ENCODE results near the gene NIPA2. TPM values are rescaled to one million over a fixed set of nuclear protein-coding genes. Genes with fewer than 3 reads are reported as not detected.

NIPA2 gene
- polyA plus RNA-seq, 1 experiment, result 64.6 TPM

DNA sequence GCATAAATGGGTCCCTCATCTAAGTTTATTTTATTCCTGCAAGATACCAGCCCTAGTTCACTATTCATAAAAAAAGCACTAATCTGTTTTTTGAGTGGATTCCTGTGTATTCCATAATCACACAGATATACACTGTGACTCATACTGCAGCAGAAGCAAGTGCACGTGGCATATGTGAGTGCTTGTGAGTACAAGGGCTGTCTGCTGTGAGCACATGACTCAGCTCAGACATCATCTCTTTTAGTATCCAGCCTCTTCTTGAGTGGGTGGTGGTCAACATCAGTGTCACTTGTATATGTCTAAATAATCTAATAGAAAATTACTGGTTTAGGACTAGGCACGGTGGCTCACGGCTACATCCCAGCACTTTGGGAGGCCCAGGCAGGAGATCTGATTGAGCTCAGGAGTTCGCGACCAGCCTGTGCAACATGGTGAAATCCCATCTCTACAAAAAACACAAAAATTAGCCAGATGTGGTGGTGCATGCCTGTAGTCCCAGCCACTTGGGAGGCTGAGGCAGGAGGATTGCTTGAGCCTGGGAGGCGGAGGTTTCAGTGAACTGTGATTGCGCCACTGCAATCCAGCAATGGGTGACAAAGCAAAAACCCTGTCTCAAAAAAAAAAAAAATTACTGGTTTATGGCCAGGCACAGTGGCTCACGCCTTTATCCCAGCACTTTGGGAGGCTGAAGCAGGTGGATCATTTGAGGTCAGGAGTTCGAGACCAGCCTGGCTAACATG, 49.8 kb downstream of the NIPA2 start:
- Histone ChIP-seq H3K27ac (ENCODE audit: low read depth, low read length) (peak overlapping the region; percentile 93), H3K27me3 (ENCODE audit: control insufficient read depth, insufficient read depth, low read length) (no peaks in the 10 kb centered on the region), H3K4me3 (ENCODE audit: low read depth, low read length) (no peak overlapping the region), H3K9me3 (ENCODE audit: control insufficient read depth, insufficient read depth, low read length) (no peaks in the 10 kb centered on the region; the same call in 1 of the 2 replicates)
- ChIA-PET CTCF (no interaction called here), POLR2A (interaction anchor here (0.8 to 1.3 kb wide), 5 partner anchors 12 to 92 kb away, joined by 3 to 7 read pairs (median 4); partner anchors contain the start of genes CYFIP1 and NIPA2)
- peak; percentile 94 for DNase-seq (ENCODE audit: low read depth, low spot score)
- TF ChIP-seq, protein P1, sequence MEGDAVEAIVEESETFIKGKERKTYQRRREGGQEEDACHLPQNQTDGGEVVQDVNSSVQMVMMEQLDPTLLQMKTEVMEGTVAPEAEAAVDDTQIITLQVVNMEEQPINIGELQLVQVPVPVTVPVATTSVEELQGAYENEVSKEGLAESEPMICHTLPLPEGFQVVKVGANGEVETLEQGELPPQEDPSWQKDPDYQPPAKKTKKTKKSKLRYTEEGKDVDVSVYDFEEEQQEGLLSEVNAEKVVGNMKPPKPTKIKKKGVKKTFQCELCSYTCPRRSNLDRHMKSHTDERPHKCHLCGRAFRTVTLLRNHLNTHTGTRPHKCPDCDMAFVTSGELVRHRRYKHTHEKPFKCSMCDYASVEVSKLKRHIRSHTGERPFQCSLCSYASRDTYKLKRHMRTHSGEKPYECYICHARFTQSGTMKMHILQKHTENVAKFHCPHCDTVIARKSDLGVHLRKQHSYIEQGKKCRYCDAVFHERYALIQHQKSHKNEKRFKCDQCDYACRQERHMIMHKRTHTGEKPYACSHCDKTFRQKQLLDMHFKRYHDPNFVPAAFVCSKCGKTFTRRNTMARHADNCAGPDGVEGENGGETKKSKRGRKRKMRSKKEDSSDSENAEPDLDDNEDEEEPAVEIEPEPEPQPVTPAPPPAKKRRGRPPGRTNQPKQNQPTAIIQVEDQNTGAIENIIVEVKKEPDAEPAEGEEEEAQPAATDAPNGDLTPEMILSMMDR (IDR thresholded peaks at IDR 0.05; ENCODE audit: low read depth, low read length), result no peak

DNA sequence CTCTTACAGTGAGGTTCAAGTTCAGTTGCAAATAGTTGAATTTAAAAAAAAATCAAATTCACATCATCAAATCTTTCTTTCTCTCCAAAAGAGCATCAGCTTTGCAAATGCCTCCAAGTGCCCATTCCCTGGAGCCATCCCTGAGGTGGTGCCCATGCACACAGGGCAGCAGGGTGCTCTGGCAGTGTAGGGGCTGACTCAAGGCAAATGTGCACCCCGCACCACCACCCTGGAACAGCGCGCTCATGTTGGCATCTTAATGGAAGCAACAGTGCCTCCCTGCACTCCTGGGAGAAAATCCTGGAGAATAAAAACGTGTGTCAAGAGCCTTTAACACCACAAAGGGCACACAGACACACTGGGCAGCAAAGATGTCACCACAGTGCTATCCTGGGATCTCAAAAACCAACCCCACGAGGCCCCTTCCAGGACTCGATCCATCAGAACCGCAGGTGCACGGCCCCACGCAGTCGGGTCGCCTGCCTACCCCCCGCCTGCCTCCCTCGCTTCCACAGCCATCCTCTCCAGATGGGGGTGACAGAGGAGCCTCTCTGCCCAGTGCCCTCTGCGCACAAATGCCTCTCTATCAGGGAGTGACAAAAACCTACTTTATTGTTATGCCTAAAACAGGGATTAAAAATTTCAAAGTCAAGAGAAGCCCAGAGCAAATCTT, 50.8 kb downstream of the NIPA2 start:
- H3K9me3 ChIP-seq (ENCODE audit: control insufficient read depth, insufficient read depth, low read length), result no peaks in the 10 kb centered on the region; the same call in 1 of the 2 replicates
- ChIA-PET CTCF (no interaction called here), POLR2A (interaction anchor here (0.7 to 0.8 kb wide), 2 partner anchors 51 kb away, joined by 3 to 7 read pairs; partner anchors contain the start of gene NIPA2)
- H3K27ac ChIP-seq (ENCODE audit: low read depth, low read length), result no peak overlapping the region
- TF ChIP-seq, protein P1 (IDR thresholded peaks at IDR 0.05; ENCODE audit: low read depth, low read length), result no peak
- DNase-seq (ENCODE audit: low read depth, low spot score), result no peak
- no peaks in the 10 kb centered on the region for H3K27me3 ChIP-seq (ENCODE audit: control insufficient read depth, insufficient read depth, low read length)
- no peak overlapping the region for H3K4me3 ChIP-seq (ENCODE audit: low read depth, low read length)

DNA sequence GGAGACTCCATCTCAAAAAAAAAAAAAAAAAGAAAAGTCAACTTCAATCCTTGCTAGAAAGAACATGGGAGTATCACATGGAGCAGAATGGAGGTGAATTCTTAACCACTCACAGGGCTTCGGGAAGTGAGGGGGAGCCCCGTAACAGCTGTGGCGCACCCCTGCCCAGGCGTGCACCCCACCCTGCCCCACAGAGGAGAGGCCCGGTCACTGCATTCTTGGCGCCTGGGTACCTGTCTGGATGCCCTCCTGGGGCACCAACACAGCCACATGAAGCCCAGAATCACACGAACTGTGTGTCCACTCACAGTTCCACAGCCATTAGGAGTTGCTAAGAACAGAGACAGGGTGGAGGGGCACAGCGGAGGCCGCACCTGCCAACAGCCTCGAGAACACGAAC, 51.8 kb downstream of the NIPA2 start:
- Histone ChIP-seq H3K27me3 (ENCODE audit: control insufficient read depth, insufficient read depth, low read length) (no peaks in the 10 kb centered on the region), H3K27ac (ENCODE audit: low read depth, low read length) (no peak overlapping the region), H3K9me3 (ENCODE audit: control insufficient read depth, insufficient read depth, low read length) (no peaks in the 10 kb centered on the region; the same call in 1 of the 2 replicates), H3K4me3 (ENCODE audit: low read depth, low read length) (no peak overlapping the region)
- DNase-seq (ENCODE audit: low read depth, low spot score), result no peak
- POLR2A ChIA-PET, result interaction anchor here (0.7 kb wide), 1 partner anchor 52 kb away, joined by 7 read pairs; no protein-coding TSS in a partner anchor
- TF ChIP-seq, protein P1 (IDR thresholded peaks at IDR 0.05; ENCODE audit: low read depth, low read length), result no peak
- CTCF ChIA-PET, result no interaction called here

DNA sequence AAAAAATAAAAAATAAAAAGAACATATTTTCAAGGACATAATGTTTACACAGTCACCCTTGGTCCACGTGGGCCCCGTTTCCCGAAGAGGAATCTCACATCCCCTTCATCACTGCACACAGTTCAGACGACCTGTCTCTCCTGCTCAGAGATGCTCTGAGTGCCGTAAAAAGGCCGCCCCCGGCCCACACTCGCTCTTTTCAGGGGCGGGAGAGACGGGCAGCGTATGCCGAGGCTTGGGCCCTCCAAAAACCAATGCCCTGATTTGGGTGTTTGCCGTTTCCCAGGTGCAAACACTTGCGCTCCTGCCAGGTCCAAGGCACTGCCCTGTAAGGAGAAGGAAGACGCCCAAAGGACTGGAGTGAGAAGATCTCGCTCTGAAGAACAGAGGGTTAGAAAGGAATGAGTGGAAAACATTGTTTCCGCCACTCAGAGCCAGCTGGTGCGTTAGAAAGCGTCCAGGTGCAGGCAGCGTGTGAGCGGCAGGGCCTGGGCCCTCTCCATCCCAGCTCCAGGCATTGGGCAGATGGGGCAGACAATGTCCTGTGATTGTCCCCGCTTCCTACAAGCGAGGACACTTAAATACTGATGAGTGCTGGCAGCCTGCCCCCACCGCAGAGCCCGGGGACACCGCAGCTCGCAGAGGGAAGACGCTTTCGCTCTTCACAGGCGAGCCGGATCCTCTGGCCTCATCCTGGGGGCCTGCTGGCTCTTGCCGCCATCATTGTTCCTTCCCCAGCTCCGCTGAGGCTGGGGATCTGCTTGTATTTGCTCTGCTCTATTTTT, 53.2 kb downstream of the NIPA2 start:
- TF ChIP-seq, protein P1 (IDR thresholded peaks at IDR 0.05; ENCODE audit: low read depth, low read length), result no peak
- H3K27ac ChIP-seq (ENCODE audit: low read depth, low read length), result no peak overlapping the region
- CTCF ChIA-PET, result no interaction called here
- no peaks in the 10 kb centered on the region; the same call in 1 of the 2 replicates for H3K9me3 ChIP-seq (ENCODE audit: control insufficient read depth, insufficient read depth, low read length)
- POLR2A ChIA-PET, result no interaction called here
- H3K4me3 ChIP-seq (ENCODE audit: low read depth, low read length), result no peak overlapping the region
- H3K27me3 ChIP-seq (ENCODE audit: control insufficient read depth, insufficient read depth, low read length), result no peaks in the 10 kb centered on the region
- DNase-seq (ENCODE audit: low read depth, low spot score), result no peak

All from AG04450 (cell line).